Neuronal stem cell (in vitro differentiated cells): ENCODE results near the gene SH3BP1.

Experiments
- DNase-seq: peaks from one replicate; pipeline ENCODE4 v3.0.0-alpha.2; 2013; ENCODE audit warnings: low spot score
- H2AFZ ChIP-seq: one replicate; pipeline ENCODE4 v1.6.1; 2013; ENCODE audit warnings: mild to moderate bottlenecking, low read length, inconsistent platforms
- H2AK5ac ChIP-seq: 2 replicates; pipeline ENCODE4 v1.6.1; 2013; ENCODE audit warnings: low read depth, mild to moderate bottlenecking, inconsistent platforms, low read length, moderate library complexity, mixed read lengths
- H2BK120ac ChIP-seq: 2 replicates; pipeline ENCODE4 v1.6.1; 2013; ENCODE audit warnings: low read depth, mild to moderate bottlenecking, inconsistent platforms, low read length, moderate library complexity, mixed read lengths
- H2BK12ac ChIP-seq: one replicate; pipeline ENCODE4 v1.6.1; 2013; ENCODE audit warnings: low read length, inconsistent platforms
- H2BK15ac ChIP-seq: 2 replicates; pipeline ENCODE4 v1.6.1; 2013; ENCODE audit warnings: mild to moderate bottlenecking, low read length, inconsistent platforms, mixed read lengths
- H2BK5ac ChIP-seq: one replicate; pipeline ENCODE4 v1.6.1; 2013; ENCODE audit warnings: inconsistent platforms, mild to moderate bottlenecking, low read length, moderate library complexity
- H3K14ac ChIP-seq: one replicate; pipeline ENCODE4 v1.6.1; 2013; ENCODE audit warnings: low read length, inconsistent platforms
- H3K18ac ChIP-seq: 2 replicates; pipeline ENCODE4 v1.6.1; 2013; ENCODE audit warnings: low read length, inconsistent platforms
- H3K23ac ChIP-seq: 2 replicates; pipeline ENCODE4 v1.6.1; 2013; ENCODE audit warnings: low read depth, mild to moderate bottlenecking, mixed read lengths, low read length, inconsistent platforms; ENCODE audit not compliant: poor library complexity
- H3K27ac ChIP-seq: replicated peaks from 3 replicates; pipeline ENCODE4 v1.5.1; 2013; ENCODE audit warnings: low read length, inconsistent platforms
- H3K27me3 ChIP-seq, 3 experiments: 2 replicates each; pipeline ENCODE4 v1.6.1; 2013; ENCODE audit warnings: low read length in 3 of 3, mild to moderate bottlenecking in 2 of 3, inconsistent platforms in 1 of 3, low read depth in 1 of 3, mixed read lengths in 1 of 3, moderate library complexity in 1 of 3; ENCODE audit not compliant: control insufficient read depth in 3 of 3, insufficient read depth in 3 of 3
- H3K36me3 ChIP-seq, 2 donors: replicated peaks in 1 of 2; 2 replicates each; pipeline ENCODE4 v1.6.1; 2013; ENCODE audit warnings: low read length in 2 of 2; ENCODE audit not compliant: control insufficient read depth in 2 of 2, insufficient read depth in 2 of 2
- H3K4ac ChIP-seq: 2 replicates; pipeline ENCODE4 v1.6.1; 2013; ENCODE audit warnings: inconsistent platforms, mild to moderate bottlenecking, low read length, moderate library complexity
- H3K4me1 ChIP-seq, 2 donors: 1 replicate in 1 of 2; 2 replicates in 1 of 2; pipeline ENCODE4 v1.6.1; 2013; ENCODE audit warnings: low read length in 2 of 2, low read depth in 1 of 2; ENCODE audit not compliant: control insufficient read depth in 2 of 2, insufficient read depth in 1 of 2
- H3K4me2 ChIP-seq: one replicate; pipeline ENCODE4 v1.6.1; 2013; ENCODE audit warnings: mild to moderate bottlenecking, low read length, inconsistent platforms; ENCODE audit not compliant: insufficient read depth, poor library complexity, severe bottlenecking
- H3K4me3 ChIP-seq, 2 donors: 2 replicates each; pipeline ENCODE4 v1.5.1; 2013; ENCODE audit warnings: low read length in 2 of 2, mild to moderate bottlenecking in 2 of 2, inconsistent platforms in 1 of 2, moderate library complexity in 1 of 2
- H3K79me1 ChIP-seq: one replicate; pipeline ENCODE4 v1.6.1; 2013; ENCODE audit warnings: low read depth, mild to moderate bottlenecking, inconsistent platforms, low read length, moderate library complexity
- H3K9ac ChIP-seq: one replicate; pipeline ENCODE4 v1.6.1; 2013; ENCODE audit warnings: mild to moderate bottlenecking, low read depth, low read length, inconsistent platforms; ENCODE audit not compliant: poor library complexity
- H3K9me3 ChIP-seq, 2 donors: replicated peaks in 1 of 2; 2 replicates each; pipeline versions ENCODE3 to v1.6.1; 2013; ENCODE audit warnings: low read length in 2 of 2, mild to moderate bottlenecking in 2 of 2, inconsistent platforms in 1 of 2, low read depth in 1 of 2, mixed read lengths in 1 of 2, moderate library complexity in 1 of 2; ENCODE audit not compliant: control insufficient read depth in 2 of 2, insufficient read depth in 1 of 2
- H4K8ac ChIP-seq: one replicate; pipeline ENCODE4 v1.6.1; 2013; ENCODE audit warnings: low read depth, mild to moderate bottlenecking, inconsistent platforms, low read length, moderate library complexity
- H4K91ac ChIP-seq: one replicate; pipeline ENCODE4 v1.6.1; 2013; ENCODE audit warnings: low read length, low read depth, mild to moderate bottlenecking, inconsistent platforms; ENCODE audit not compliant: poor library complexity
- whole genome bisulfite sequencing, 2 donors: extraction: QIAGEN DNeasy Blood & Tissue Kit; methylation state at CpG; one replicate each; pipeline ENCODE4 v1.1.7; 2013; ENCODE audit warnings: missing lambda C conversion rate in 2 of 2, mixed read lengths in 1 of 2; ENCODE audit not compliant: insufficient read length in 2 of 2, insufficient replicate concordance in 1 of 2; ENCODE audit errors: extremely low coverage in 2 of 2; 5-methylcytosine and 5-hydroxymethylcytosine counted together

Gene SH3BP1

GRCh38 chr22:37672206-37672919 is 32.9 kb downstream of the SH3BP1 start:
- no peak overlapping the region for H2BK5ac ChIP-seq
- no peak overlapping the region for H2BK120ac ChIP-seq
- H3K27ac ChIP-seq = no peak overlapping the region
- no peak overlapping the region for H2BK15ac ChIP-seq
- H2AK5ac ChIP-seq = peak overlapping the region; percentile 9
- no peak overlapping the region for H3K18ac ChIP-seq
- H3K27me3 ChIP-seq = no peaks in the 10 kb centered on the region
- DNase-seq = no peak
- H3K79me1 ChIP-seq = peaks cover 5% of the 10 kb centered on the region
- H2AFZ ChIP-seq = no peak overlapping the region
- H3K23ac ChIP-seq = no peak overlapping the region
- H4K8ac ChIP-seq = no peak overlapping the region
- no peak overlapping the region for H3K4ac ChIP-seq
- peaks cover 10 to 12% of the 10 kb centered on the region in 2 donors for H3K4me1 ChIP-seq
- no peak overlapping the region for H4K91ac ChIP-seq
- H3K36me3 ChIP-seq = peaks cover 0 to 10% of the 10 kb centered on the region in 2 donors
- no peak overlapping the region for H3K4me3 ChIP-seq
- H3K14ac ChIP-seq = no peak overlapping the region
- no peak overlapping the region for H3K9ac ChIP-seq
- H3K9me3 ChIP-seq = no peaks in the 10 kb centered on the region
- no CpG with 5 or more reads among the region's 15 CpGs for WGBS, 2 donors
- no peak overlapping the region for H2BK12ac ChIP-seq
- H3K4me2 ChIP-seq = no peak overlapping the region

- H3K14ac ChIP-seq = no peak overlapping the region
- no peak overlapping the region for H2AFZ ChIP-seq
- H3K36me3 ChIP-seq = peaks cover 0 to 7% of the 10 kb centered on the region in 2 donors
- no peak overlapping the region for H3K23ac ChIP-seq
- H3K27ac ChIP-seq = no peak overlapping the region
- H3K4me1 ChIP-seq = peaks cover 11 to 12% of the 10 kb centered on the region in 2 donors
- no peak for DNase-seq
- no peak overlapping the region for H4K91ac ChIP-seq
- no peaks in the 10 kb centered on the region for H3K27me3 ChIP-seq
- no peak overlapping the region for H2BK120ac ChIP-seq
- H2AK5ac ChIP-seq = peak overlapping the region; percentile 9
- peak overlapping the region; percentile 62 for H2BK15ac ChIP-seq
- no peaks in the 10 kb centered on the region for H3K9me3 ChIP-seq
- WGBS, 2 donors = no CpG with 5 or more reads among the region's 11 CpGs
- no peak overlapping the region for H2BK5ac ChIP-seq
- no peak overlapping the region for H3K4me3 ChIP-seq
- H2BK12ac ChIP-seq = no peak overlapping the region
- peaks cover 3% of the 10 kb centered on the region for H3K79me1 ChIP-seq
- H3K18ac ChIP-seq = no peak overlapping the region
- no peak overlapping the region for H4K8ac ChIP-seq
- H3K4me2 ChIP-seq = no peak overlapping the region
- H3K4ac ChIP-seq = no peak overlapping the region
- no peak overlapping the region for H3K9ac ChIP-seq
Measured at GRCh38 chr22:37672920-37673455, 33.5 kb downstream of the SH3BP1 start.

- no peak overlapping the region for H4K91ac ChIP-seq
- no peak for DNase-seq
- H3K27me3 ChIP-seq = no peaks in the 10 kb centered on the region
- H3K4me3 ChIP-seq = no peak overlapping the region
- no peak overlapping the region for H3K27ac ChIP-seq
- no peak overlapping the region for H2BK120ac ChIP-seq
- no peak overlapping the region for H4K8ac ChIP-seq
- WGBS, 2 donors = no CpG with 5 or more reads among the region's 12 CpGs
- no peak overlapping the region for H3K14ac ChIP-seq
- no peak overlapping the region for H3K9ac ChIP-seq
- no peak overlapping the region for H3K23ac ChIP-seq
- H3K36me3 ChIP-seq = peaks cover 0 to 4% of the 10 kb centered on the region in 2 donors
- H2AK5ac ChIP-seq = no peak overlapping the region
- no peak overlapping the region for H3K4ac ChIP-seq
- no peak overlapping the region for H2AFZ ChIP-seq
- no peak overlapping the region for H3K18ac ChIP-seq
- H3K9me3 ChIP-seq = no peaks in the 10 kb centered on the region
- no peak overlapping the region for H2BK12ac ChIP-seq
- H3K4me2 ChIP-seq = no peak overlapping the region
- H3K4me1 ChIP-seq = peaks cover 11 to 12% of the 10 kb centered on the region in 2 donors
- H2BK5ac ChIP-seq = no peak overlapping the region
- peaks cover 3% of the 10 kb centered on the region for H3K79me1 ChIP-seq
- H2BK15ac ChIP-seq = no peak overlapping the region
Measured at GRCh38 chr22:37674248-37674647, 34.8 kb downstream of the SH3BP1 start.
